ENCODE measurements around the gene ZNF212.
"Not testable (repeated sequence)": the region's sequence is repeated elsewhere in the genome, so short reads cannot be mapped to it uniquely, and the experiment has no call there.

Gene ZNF212

DNA sequence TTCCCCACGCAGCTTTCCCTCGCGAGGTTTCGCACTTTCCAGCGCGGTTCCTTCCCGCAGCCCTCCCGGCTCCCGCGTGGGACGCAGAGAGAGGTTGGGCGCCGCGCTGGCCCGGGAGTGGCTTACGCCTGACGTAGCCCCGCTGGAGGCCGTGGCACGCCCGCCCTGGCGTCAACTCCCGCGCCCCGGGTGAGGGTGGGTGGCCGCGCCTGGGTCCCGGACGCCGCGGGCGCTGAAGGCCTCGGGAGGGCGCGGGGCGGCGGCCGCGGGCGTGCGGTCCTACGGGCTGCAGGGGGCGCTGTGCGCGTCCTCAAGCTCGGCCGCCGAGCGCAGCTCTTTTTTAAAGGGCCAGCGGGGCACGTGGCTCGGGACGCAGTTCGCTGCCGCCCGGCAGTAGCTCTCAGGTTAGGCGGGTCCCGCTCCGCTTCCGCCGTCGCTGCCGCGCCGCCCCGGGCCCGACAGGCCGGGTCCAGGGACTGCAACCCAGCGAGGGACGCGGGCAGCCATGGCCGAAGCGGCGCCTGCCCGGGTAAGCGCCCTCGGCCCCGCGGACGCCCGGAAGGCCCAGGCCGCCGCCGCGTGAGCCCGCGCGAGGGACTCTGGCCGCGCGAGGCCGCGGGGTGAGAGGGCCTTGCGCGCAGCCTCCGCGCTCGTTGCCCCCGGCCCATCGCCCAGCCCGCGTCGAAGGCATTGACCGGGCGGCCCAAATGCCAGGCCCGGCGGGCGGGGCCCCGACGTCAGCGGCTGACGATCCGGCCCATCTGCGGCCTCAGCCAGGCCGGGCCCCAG lies 22.6 kb downstream of the ZNF212 start, which contains the start of gene ZNF783:
Gene ZNF783, plus strand, starts transcription at position 368 of the 789 bp plus-strand sequence. Its CDS starts 138 bp downstream, at position 506.
- peak within 1 kb of the TSS; percentile 63 for H3K4me3 ChIP-seq (ENCODE audit: low read depth, low read length)
- TF ChIP-seq, protein P1, sequence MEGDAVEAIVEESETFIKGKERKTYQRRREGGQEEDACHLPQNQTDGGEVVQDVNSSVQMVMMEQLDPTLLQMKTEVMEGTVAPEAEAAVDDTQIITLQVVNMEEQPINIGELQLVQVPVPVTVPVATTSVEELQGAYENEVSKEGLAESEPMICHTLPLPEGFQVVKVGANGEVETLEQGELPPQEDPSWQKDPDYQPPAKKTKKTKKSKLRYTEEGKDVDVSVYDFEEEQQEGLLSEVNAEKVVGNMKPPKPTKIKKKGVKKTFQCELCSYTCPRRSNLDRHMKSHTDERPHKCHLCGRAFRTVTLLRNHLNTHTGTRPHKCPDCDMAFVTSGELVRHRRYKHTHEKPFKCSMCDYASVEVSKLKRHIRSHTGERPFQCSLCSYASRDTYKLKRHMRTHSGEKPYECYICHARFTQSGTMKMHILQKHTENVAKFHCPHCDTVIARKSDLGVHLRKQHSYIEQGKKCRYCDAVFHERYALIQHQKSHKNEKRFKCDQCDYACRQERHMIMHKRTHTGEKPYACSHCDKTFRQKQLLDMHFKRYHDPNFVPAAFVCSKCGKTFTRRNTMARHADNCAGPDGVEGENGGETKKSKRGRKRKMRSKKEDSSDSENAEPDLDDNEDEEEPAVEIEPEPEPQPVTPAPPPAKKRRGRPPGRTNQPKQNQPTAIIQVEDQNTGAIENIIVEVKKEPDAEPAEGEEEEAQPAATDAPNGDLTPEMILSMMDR (IDR thresholded peaks at IDR 0.05; ENCODE audit: borderline replicate concordance, insufficient read depth, low read depth, low read length) = peak; percentile 88

DNA sequence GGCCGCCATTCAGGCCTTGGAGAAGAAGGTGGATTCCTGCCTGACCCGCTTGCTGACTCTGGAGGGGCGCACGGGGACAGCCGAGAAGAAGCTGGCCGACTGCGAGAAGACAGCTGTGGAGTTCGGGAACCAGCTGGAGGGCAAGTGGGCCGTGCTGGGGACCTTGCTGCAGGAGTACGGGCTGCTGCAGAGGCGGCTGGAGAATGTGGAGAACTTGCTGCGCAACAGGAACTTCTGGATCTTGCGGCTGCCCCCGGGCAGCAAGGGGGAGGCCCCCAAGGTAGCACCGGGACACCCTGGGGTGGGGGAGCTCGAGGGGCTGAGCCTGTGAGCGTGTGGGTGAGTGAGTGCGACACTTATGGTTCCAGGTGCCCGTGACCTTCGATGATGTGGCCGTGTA lies 27.0 kb downstream of the ZNF212 start:
- TF ChIP-seq, protein P1 (IDR thresholded peaks at IDR 0.05; ENCODE audit: borderline replicate concordance, insufficient read depth, low read depth, low read length) = no peak
- H3K4me3 ChIP-seq (ENCODE audit: low read depth, low read length) = no peak overlapping the region

DNA sequence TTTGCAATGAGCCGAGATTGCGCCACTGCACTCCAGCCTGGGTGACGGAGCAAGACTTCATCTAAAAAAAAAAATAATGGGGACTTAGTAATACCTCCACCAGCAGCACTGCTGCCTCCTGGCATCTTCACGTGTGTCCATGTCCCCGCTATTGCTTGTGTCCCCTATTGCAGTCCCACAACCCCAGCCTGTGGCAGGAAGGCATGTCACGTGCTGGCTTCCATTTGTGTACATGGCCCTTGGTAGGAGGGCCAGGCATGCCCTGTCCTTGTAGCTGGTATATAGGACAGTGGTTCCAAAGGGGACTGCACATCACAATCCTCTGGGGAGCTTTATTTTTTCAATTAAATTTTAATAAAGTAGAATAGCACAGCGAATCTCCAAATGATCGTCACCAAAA lies 28.3 kb downstream of the ZNF212 start:
- H3K4me3 ChIP-seq (ENCODE audit: low read depth, low read length) = no peak overlapping the region

DNA sequence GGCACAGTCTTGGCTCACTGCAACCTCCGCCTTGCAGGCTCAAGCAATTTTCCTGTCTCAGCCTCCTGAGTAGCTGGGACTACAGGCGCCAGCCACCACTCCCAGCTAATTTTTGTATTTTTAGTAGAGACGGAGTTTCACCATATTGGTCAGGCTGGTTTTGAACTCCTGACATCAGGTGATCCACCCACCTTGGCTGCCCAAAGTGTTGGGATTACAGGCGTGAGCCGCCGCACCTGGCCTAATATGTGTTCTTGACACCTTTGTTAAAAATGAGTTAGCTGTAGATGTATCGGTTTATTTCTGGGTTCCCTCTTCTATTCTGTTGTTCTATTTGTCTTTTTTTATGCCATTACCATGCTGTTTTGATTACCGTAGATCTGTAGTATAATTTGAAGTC lies 35.0 kb downstream of the ZNF212 start:
- H3K4me3 ChIP-seq (ENCODE audit: low read depth, low read length) = not testable (repeated sequence)

More for the DNA sequence above, 28.3 kb downstream of the ZNF212 start:
- TF ChIP-seq, protein P1 (IDR thresholded peaks at IDR 0.05; ENCODE audit: borderline replicate concordance, insufficient read depth, low read depth, low read length) = no peak

DNA sequence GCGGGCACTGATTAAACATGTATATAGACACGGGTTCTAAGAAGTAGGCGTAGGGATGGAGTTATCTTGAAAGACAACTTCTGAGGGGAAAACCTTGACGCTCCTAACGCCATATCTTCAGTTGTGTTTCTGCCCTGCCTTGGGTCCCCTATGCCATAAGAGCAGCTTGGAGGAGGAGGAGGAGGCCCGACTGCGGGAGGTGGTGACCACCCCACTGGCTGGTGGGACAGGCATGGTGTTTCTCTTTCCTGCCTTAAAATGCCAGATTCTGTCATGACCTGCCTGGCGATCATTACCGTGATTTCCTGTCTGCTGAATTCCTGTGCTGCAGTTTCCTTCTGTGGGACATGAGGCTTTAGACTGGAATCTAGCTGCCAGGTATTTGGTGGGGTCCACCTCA lies 38.4 kb downstream of the ZNF212 start:
- TF ChIP-seq, protein P1 (IDR thresholded peaks at IDR 0.05; ENCODE audit: borderline replicate concordance, insufficient read depth, low read depth, low read length) = no peak

DNA sequence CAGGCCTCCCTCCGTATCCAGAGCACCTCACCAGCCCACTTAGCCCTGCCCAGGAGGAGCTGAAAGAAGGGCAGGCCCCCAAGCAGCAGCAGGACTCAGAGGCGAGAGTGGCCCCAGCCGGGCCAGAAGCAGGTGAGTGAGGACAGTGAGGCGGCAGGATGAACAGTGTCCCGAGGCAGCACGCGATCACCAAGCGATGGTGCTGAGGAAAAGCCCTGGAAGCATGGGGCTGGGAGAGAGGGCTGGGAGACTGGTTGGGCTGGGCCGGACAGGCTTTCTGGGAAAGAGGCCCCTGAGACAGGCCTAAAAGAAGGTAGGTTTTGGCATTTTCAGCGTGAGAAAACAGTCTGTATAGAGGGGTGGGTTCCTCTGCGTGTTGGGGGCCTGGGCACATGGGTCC lies 38.9 kb downstream of the ZNF212 start:
- no peak overlapping the region for H3K4me3 ChIP-seq (ENCODE audit: low read depth, low read length)
- TF ChIP-seq, protein P1 (IDR thresholded peaks at IDR 0.05; ENCODE audit: borderline replicate concordance, insufficient read depth, low read depth, low read length) = no peak

More for the DNA sequence above, 38.4 kb downstream of the ZNF212 start:
- H3K4me3 ChIP-seq (ENCODE audit: low read depth, low read length) = no peak overlapping the region

DNA sequence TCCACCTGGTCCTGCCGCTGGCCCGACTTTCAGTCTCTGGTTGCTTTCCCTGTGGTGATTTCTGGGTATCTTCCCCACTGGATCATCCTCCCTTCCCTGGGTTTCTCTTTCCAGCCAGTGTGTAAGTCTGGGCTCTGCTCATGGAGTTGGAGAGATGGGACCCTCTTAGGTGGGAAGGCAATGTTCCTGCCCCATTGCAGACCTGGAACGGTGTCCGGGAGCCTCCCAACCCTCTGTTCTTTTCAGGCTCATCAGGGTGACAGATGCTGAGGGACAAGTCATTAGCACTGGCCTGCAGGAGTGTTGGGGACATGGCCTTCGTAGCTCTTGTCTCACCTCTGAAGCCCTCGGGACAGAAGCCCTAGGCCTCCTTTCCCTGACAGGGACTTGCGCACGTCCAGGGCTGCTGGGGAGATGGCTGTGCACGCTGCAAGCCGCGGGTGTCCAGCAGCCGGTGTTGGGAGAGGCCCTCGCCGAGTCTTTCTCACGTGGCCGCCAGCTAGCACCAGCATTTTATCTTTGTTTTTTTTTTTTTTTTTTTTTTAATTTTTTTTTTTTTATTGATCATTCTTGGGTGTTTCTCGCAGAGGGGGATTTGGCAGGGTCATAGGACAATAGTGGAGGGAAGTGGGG lies 39.8 kb downstream of the ZNF212 start:
- TF ChIP-seq, protein P1 (IDR thresholded peaks at IDR 0.05; ENCODE audit: borderline replicate concordance, insufficient read depth, low read depth, low read length) = no peak

More for the DNA sequence above, 39.8 kb downstream of the ZNF212 start:
- no peak overlapping the region for H3K4me3 ChIP-seq (ENCODE audit: low read depth, low read length)
